HG02852 (cell line): ENCODE data around the gene FGF18.
"Not testable (repeated sequence)": the region's sequence is repeated elsewhere in the genome, so short reads cannot be mapped to it uniquely, and the experiment has no call there.

Experiments
- ATAC-seq: cut with Tn5 transposase; IDR thresholded peaks from one replicate; pipeline ENCODE4 v1.9.1; 2021; ENCODE audit warnings: mild to moderate bottlenecking, moderate library complexity; ENCODE audit not compliant: unreplicated experiment

The FGF18 gene, protein sequence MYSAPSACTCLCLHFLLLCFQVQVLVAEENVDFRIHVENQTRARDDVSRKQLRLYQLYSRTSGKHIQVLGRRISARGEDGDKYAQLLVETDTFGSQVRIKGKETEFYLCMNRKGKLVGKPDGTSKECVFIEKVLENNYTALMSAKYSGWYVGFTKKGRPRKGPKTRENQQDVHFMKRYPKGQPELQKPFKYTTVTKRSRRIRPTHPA

DNA sequence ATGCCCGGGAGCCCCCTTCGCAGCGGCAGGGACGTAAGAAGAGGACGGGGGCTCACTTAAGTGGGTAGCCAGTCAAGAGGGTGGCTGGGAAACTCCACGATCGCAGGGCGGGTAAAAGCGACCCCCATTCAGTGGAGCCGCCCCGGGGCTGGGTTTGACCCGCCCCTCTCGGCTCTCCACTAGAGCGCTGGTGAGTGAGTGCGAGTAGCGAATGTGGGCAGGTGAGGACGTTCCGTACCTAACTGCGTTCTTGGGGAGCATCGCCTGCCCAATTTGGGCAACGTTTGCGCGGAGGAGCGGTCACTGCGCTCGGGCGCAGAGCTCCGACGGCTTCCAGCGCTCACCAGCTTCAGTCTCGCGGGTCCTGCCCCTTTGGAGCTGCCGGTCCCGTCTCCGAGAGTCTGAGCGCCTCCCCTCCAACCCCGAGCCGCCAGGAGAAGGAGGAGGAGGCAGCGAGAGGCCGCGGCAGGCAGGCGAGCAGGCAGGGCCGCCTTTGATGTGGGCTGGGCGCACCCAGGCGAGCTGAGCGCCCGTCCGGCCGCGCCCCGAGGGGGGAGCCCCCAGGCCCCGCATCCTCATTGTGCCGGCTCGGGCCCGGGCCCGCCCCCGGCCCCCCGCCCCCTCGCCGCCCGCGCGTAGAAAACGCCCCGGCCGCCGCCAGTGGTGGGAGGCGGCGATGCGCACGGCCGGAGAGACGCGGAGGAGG is at the start of gene FGF18:
Gene FGF18, plus strand, starts transcription at position 666 of the 706 bp plus-strand sequence. CDS start 553 bp downstream, outside the sequence.
- peak; percentile 60 for ATAC-seq

DNA sequence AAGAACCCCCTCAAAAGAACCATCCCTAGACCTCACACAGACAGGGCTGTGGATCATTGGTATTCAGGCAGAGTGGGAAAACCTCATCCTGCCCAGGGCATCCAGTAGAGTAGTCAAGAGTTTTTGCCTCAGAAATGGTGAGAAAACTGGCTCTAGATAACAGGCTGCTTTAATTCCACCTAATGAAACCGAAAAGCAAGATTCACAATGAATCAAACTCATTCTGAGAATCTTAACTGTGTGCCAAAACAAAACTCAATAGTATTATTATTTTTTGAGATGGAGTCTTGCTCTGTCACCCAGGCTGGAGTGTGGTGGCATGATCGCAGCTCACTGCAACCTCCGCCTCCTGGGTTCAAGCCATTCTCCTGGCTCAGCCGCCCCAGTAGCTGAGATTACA is 49.5 kb upstream of the FGF18 start:
- no peak for ATAC-seq

DNA sequence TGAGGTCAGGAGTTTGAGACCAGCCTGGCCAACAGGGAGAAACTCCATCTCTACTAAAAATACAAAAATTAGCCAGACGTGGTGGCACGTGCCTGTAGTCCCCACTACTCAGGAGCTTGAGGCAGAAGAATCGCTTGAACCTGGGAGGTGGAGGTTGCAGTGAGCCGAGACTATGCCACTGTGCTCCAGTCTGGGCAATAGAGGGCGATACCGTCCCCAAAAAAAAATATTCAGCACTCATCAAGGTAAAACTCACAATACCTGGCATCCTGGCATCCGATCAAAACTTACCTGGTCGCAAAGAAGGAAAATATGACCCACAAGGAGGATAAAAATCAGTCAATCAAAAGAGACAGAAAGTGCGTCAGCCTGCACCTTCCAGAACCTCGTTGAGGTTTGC is 48.6 kb upstream of the FGF18 start:
- not testable (repeated sequence) for ATAC-seq

DNA sequence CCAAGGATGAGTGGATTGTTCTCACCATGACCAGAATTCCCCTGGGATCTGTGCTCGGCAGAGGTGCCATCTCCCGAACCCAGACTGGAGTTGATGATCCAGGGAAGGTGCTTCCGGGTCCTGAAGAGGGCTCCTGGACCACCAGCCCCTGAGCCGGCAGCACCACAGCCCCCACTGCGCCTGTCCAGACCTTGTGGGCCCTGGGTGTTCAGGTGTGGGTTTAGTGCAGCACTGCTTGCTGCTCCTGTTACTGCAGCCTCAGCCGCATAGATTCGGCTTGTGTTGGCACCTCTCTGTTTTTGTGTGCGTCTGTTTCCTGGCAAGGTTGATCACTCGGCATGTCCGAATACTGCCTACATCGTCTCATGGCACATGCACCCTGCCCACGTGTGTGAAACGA is 48.1 kb upstream of the FGF18 start:
- ATAC-seq, result no peak

DNA sequence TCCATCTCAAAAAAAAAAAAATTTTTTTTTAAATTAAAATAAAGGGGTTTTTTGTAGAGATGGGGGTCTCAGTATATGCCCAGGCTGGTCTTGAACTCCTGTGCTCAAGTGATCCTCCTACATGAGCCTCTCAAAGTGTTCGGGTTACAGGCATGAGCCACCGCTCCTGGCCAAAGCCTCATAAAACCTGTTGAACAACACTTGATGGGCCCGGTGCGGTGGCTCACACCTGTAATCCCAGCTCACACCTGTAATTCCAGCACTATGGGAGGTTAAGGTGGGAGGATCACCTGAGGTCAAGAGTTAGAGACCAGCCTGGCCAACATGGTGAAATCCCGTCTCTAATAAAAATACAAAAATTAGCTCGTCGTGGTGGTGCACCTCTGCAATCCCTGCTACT is 39.5 kb upstream of the FGF18 start:
- no peak for ATAC-seq

DNA sequence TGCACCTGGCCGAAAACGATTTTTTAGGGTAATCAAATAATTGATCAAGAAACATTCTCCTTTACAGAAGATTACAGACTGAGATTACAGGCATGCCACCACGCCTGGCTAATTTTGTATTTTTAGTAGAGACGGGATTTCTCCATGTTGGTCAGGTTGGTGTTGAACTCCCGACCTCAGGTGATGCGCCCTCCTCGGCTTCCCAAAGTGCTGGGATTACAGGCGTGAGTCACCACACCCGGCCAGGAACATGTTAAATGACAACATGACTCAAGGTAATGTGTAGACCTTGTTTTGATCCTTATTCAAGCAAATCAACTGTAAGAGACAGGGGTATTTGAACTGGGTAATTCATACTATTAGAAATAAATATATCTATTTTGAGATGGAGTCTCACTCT is 35.0 kb upstream of the FGF18 start:
- not testable (repeated sequence) for ATAC-seq

DNA sequence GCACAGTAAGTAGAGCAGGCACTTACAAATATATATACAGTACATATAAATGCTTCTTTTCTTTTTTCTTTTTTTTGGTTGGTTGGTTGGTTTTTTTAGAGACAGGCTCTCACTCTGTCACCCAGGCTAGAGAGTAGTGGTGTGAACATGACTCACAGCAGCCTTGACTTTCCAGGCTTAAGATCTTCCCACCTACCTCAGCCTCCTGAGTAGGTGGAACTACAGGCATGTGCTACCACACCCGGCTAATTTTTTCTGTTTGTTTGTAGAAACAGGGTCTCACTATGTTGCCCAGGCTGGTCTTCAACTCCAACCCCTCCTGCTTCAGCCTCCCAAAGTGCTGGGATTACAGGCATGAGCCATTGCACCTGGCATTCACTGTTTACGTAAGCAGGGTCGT is 34.4 kb upstream of the FGF18 start:
- ATAC-seq, result not testable (repeated sequence)

DNA sequence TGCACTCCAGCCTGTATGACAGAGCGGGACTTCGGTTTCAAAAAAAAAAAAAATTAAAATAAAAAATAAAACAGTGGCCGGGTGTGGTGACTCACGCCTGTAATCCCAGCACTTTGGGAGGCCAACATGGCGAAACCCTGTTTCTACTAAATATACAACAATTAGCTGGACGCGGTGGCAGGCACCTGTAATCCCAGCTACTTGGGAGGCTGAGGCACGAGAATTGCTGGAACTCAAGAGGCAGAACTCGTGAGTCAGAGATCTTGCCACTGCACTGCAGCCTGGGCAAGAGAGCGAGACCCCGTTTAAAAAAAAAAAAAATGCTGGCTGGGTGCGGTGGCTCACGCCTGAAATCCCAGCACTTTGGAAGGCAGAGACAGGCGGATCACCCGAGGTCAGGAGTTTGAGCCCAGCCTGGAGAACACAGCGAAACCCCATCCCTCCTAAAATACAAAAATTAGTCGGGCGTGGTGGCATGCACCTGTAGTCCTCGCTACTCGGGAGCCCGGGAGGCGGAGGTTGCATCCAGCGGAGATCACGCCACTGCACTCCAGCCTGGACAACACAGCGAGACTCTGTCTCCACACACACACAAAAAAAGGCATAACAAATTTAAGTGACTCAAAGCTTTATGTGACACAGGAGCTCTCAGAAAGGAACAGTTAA is 33.3 kb upstream of the FGF18 start:
- ATAC-seq, result no peak

DNA sequence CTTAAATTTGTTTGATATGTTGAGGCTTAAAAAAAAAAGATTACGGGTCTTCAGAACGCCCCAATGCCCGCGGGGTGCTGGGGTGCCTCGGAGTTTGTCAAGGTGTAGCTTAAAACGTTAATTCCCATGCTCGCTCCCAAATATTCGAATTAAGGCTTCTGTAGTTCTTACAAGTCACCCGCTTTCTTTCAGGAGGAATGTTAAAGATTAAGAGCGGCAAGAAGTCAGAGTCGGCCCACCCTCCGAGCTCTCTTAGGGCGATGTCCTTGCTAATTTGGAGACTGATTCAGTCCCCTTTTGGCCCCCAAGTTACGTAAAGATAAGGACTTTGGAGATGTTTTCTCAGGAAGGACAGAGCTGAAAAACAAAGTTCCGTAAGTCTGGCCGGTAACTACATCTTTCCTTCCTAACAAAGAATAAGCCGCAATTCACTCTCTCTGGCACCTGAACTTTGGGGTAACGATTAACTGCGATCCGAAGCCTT is 32.5 kb upstream of the FGF18 start:
- ATAC-seq, result peak; percentile 2

DNA sequence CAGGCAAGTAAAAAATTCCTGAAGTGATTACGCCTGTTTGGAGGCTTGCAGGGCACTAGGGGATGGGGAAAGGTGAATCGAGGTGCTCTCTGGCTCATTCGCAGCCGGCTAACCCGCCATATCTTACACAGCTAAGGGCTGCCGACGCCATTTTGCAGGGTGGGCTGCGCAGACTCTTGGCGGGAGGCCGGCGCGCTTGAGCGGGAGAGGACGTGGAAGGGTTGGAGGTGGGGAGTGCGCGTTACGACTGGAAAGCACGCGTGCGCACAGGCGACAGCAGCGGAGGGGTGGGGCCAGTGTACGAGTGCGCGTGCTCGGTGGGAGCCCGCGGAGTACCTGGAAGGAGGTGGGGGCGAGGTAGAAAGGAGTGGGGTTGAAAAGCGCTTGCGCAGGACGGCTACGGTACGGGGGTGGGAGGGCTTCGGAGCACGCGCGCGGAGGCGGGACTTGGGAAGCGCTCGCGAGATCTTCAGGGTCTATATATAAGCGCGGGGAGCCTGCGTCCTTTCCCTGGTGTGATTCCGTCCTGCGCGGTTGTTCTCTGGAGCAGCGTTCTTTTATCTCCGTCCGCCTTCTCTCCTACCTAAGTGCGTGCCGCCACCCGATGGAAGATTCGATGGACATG is 32.0 kb upstream of the FGF18 start, which contains the start of gene NPM1:
Gene NPM1, plus strand, starts transcription at position 505 of the 625 bp plus-strand sequence. Its CDS starts 100 bp downstream, at position 605.
- peak; percentile 79 for ATAC-seq

DNA sequence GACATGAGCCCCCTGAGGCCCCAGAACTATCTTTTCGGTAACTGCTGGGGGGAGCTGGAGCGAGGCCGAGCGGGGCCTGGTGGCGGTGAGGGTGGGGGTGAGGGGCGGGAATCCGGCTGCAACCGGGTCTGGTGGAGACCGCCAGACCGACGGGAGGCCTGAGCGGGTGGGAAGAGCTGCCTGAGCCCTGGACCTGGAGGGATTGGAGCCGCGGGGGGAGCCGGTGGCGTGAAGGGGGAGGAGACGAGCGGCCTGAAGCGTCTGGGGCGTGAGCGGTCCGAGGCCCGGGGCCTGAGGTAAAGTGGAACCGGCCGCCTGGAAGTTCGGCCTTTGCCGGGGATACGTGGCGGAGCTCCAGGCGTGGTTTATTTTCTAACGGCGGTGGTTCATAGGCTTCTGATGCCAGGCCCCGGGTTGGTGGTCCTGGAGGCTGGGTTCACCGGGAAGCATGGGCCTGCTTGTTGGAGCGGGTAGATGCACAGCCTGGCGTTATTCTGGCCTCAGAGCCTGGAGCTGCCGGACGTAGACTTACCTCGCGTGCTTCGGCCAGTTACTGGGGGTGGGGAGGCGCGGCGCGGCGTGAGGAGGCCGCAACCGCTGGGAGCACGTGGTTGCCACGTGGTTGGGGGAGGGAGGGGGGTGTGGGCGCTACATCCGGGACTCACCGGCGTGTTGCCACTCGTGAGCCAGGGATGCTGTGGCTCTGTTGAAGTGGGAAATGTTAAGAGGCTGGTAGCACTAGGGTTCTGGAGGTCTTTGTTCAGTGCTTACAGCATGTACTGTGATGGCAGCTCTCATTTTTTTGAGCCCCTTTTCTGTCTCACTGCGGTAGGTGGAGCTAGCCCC is 31.3 kb upstream of the FGF18 start:
- ATAC-seq, result peak; percentile 38

DNA sequence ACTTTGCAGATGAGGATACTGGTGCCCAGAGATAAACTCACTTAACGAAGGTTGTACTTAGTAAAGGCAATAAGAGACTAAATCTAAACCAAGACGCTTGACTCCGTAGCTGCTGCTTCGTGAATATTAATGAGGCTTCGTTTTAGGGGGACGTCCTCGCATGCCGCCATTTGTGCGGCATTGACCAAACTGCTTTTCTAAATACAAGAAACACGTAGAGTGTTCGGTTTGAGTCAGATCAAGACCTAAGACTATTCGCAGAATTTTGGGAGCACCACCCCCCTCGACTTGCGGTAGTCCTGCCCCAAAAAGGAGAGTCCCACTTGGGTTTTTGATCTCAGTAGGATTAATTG is 30.7 kb upstream of the FGF18 start:
- no peak for ATAC-seq

DNA sequence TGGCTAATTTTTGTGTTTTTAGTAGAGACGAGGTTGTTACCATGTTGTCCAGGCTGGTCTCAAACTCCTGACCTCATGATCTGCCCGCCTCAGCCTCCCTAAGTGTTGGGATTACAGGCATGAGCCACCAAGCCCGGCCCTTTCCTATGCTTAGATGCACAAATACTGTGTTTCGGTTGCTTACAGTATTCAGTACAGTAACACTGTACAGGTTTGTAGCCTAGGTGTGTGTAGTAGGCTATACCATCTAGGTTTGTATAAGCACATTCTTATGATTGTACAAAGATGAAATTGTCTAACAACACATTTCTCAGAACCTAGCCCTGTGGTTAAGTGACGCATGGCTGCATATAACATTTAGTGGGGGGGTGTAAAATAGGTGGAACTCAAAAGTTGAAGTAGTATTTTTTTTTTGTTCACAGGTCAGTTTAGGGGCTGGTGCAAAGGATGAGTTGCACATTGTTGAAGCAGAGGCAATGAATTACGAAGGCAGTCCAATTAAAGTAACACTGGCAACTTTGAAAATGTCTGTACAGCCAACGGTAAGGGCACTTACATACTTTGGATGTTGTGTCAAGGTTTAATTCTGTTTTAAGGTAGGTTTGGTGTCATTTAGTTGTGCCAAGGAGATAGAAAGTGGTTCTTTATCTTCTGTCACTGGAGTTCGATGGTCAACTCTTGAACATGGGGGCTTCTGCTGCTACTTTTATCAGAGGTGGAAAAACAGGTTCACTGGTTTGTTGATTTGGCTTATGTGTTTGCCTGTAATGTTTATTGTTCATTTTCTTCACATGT is 28.4 kb upstream of the FGF18 start:
- ATAC-seq, result no peak

DNA sequence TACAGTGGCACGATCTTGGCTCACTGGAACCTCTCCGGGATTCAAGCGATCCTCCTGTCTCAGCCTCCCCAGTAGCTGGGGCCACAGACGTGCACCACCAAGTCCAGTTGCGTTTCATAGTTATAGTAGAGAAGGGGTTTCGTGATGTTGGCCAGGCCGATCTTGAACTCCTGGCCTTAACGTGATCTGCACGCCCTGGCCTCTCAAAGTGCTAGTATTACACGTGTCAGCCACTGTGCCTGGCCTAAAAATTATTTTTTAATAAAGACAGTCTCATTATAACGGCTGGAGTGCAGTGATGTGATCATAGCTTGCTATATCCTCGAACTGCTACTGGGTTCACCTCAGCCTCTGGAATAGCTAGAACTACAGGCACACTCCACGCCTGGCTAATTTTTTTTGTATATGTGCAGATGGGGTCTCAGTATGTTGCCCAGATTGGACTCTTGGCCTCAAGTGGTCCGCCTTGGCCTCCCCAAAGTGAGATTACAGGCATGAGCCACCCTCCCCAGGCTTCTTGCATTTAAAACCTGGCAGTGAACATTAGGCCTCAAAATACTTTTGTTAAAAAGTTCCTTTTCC is 27.4 kb upstream of the FGF18 start:
- no peak for ATAC-seq

DNA sequence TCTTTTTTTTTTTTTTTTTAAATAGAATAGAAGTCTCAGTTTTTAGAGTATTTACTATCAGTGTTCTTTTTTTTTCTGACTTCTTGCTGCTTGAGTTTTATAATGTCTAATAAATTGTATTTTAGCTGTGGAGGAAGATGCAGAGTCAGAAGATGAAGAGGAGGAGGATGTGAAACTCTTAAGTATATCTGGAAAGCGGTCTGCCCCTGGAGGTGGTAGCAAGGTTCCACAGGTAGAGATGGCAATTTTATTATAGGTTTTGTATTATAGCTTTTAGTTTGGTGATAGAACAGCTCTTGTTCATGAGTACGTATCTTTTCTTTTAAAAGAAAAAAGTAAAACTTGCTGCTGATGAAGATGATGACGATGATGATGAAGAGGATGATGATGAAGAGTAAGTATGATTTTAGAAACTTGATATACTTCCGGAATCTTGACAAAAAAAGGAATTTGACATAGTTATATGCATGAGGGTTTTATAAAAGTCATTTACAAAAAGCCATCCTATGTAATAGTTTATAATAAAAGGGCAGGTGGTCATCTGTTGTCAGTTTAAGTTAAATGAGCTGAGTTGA is 26.8 kb upstream of the FGF18 start:
- no peak for ATAC-seq

DNA sequence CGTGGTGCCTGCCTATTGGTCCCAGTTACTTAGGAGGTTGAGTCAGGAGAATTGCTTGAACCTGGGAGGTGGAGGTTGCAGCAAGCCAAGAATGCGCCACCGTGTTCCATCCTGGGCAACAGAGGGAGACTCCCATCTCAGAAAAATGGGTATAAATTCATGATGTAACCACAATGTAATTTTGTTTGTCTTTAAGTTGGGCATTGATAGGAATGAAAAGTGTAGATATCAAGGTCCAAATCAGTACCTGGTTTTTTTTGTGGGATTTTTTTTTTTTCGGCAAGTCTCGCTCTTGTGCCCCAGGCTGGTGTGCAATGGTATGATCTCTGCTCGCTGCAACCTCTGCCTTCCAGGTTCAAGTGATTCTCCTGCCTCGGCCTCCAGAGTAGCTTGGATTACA is 24.4 kb upstream of the FGF18 start:
- no peak for ATAC-seq

DNA sequence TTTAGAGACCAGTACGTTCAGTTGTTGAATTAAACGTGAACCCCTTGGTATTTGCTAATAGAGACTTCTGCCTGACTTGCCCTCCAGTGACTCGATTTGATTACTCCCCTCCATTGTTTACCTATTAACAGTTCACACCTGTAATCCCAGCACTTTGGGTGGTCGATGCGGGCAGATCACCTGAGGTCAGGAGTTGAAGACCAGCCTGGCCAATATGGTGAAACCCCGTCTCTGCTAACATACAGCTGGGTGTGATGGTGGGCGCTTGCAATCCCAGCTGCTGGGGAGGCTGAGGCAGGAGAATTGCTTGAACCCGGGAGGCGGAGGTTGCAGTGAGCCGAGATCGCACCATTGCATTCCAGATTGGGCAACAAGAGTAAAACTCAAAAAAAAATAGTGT is 22.9 kb upstream of the FGF18 start:
- ATAC-seq, result not testable (repeated sequence)

DNA sequence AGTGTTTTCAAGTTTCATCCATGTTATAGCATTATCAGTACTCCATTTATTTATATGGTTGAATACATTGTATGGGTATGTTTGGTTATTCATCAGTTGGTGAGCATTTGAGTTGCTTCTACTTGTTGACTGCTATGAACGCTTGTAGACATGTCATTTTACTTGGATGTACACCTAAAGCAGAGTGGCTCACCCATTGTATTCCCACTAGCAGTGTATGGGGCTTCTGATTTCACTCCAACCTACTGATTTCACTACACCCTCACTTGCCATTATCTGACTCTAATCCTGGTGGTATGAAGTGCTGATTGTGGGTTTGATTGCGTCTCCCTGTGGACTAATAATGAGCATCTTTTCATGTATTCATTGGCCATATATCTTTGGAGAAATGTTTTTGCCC is 22.3 kb upstream of the FGF18 start:
- ATAC-seq, result no peak

DNA sequence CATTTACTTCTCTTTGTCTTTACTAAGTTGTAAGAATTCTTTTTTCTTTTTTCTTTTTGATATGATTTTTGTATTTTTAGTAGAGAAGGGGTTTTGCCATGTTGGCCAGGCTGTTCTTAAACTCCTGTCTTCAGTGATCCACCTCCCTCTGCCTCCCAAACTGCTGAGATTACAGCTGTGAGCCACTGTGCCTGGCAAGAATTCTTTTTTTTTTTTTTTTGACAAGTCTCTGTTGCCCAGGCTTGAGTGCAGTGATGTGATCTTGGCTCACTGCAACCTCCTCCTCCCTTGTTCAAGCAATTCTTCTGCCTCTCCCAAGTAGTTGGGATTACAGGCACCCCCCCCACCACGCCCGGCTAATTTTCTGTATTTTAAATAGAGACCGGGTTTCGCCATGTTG is 21.8 kb upstream of the FGF18 start:
- no peak for ATAC-seq
